Testis (tissue), 2 donors: ENCODE measurements around the gene ACYP1.

ENCODE experiments used
- POLR2A ChIP-seq: fragments of 450-650 bp; IDR thresholded peaks from one replicate; pipeline ENCODE4 v1.6.1; 2017; ENCODE audit warnings: antibody characterized with exemption, mild to moderate bottlenecking, moderate library complexity
- TF ChIP-seq, protein P1 (sequence below), 3 experiments: fragments of 450-650 bp in 2 of 3; fragments of 200-600 bp in 1 of 3; sonication (generic) in 1 of 3; IDR thresholded peaks; one replicate each; pipeline ENCODE4 v1.5.1; 2016 to 2019; ENCODE audit warnings: antibody characterized with exemption in 3 of 3, mild to moderate bottlenecking in 2 of 3, moderate library complexity in 1 of 3

DNA sequence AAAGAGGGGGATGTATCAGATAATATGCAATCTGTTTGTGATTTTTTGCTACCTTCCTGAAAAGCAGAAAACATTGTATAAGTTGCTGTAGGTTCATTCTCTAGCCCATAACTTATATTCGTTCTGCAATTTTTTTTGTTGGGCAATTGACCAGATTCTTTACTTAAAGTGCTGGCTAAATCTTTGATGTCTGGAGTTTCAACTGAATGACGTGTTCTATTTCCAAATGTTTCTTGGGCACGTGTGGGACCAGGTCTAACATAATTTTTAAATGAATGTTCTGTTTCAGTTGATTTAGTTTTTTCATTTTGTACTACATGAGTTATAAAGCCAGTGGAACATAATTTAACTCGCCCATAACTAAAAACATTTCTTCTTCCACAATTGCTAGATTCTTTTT is 16.3 kb downstream of the ACYP1 start:
- TF ChIP-seq, protein P1, sequence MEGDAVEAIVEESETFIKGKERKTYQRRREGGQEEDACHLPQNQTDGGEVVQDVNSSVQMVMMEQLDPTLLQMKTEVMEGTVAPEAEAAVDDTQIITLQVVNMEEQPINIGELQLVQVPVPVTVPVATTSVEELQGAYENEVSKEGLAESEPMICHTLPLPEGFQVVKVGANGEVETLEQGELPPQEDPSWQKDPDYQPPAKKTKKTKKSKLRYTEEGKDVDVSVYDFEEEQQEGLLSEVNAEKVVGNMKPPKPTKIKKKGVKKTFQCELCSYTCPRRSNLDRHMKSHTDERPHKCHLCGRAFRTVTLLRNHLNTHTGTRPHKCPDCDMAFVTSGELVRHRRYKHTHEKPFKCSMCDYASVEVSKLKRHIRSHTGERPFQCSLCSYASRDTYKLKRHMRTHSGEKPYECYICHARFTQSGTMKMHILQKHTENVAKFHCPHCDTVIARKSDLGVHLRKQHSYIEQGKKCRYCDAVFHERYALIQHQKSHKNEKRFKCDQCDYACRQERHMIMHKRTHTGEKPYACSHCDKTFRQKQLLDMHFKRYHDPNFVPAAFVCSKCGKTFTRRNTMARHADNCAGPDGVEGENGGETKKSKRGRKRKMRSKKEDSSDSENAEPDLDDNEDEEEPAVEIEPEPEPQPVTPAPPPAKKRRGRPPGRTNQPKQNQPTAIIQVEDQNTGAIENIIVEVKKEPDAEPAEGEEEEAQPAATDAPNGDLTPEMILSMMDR (IDR thresholded peaks at IDR 0.05), result no peak
- no peak for TF ChIP-seq POLR2A
